Esophagus muscularis mucosa (tissue), 4 donors: ENCODE measurements around the gene BTG3. TPM values are rescaled to one million over a fixed set of nuclear protein-coding genes. Genes with fewer than 3 reads are reported as not detected.

Source experiments
- DNase-seq: peaks from one replicate; pipeline ENCODE4 v3.0.0-alpha.2; 2017; ENCODE audit errors: extremely low spot score
- H3K27ac ChIP-seq, 4 donors: fragments of 200-600 bp; sonication (generic); replicated peaks in 1 of 4; 1 replicate in 3 of 4; 2 replicates in 1 of 4; pipeline ENCODE4 v1.5.1; 2016 to 2019; ENCODE audit warnings: mild to moderate bottlenecking in 1 of 4
- H3K27me3 ChIP-seq, 4 donors: fragments of 200-600 bp; sonication (generic); one replicate each; pipeline versions ENCODE4 v1.5.1 to v1.6.0; 2016 to 2019
- H3K36me3 ChIP-seq, 4 donors: fragments of 200-600 bp; sonication (generic); one replicate each; pipeline ENCODE4 v1.5.1; 2016 to 2019
- H3K4me1 ChIP-seq, 4 donors: fragments of 200-600 bp; sonication (generic); one replicate each; pipeline ENCODE4 v1.5.1; 2016 to 2019
- H3K4me3 ChIP-seq, 4 donors: fragments of 200-600 bp; sonication (generic); 1 replicate in 2 of 4; 2 replicates in 2 of 4; pipeline ENCODE4 v1.5.1; 2016 to 2019; ENCODE audit warnings: mild to moderate bottlenecking in 4 of 4, moderate library complexity in 1 of 4
- H3K9me3 ChIP-seq, 4 donors: fragments of 200-600 bp; sonication (generic); 1 replicate in 3 of 4; 2 replicates in 1 of 4; pipeline ENCODE4 v1.5.1; 2016 to 2019
- CTCF ChIP-seq, 3 experiments: fragments of 200-600 bp in 2 of 3; fragments of 450-650 bp in 1 of 3; sonication (generic) in 2 of 3; IDR thresholded peaks; one replicate each; pipeline ENCODE4 v1.5.1; 2017 to 2019; ENCODE audit warnings: antibody characterized with exemption in 3 of 3, mild to moderate bottlenecking in 2 of 3, moderate library complexity in 1 of 3
- EP300 ChIP-seq: sonication (generic); formaldehyde crosslinking; IDR thresholded peaks from one replicate; pipeline ENCODE4 v1.6.1; 2017; ENCODE audit warnings: antibody characterized with exemption
- POLR2A ChIP-seq: fragments of 450-650 bp; IDR thresholded peaks from one replicate; pipeline ENCODE4 v1.6.1; 2017; ENCODE audit warnings: antibody characterized with exemption, moderate library complexity, mild to moderate bottlenecking, low read depth
- POLR2AphosphoS5 ChIP-seq, 2 donors: sonication (generic); formaldehyde crosslinking; IDR thresholded peaks; one replicate each; pipeline ENCODE4 v1.6.1; 2017; ENCODE audit warnings: antibody characterized with exemption in 2 of 2
- WGBS: methylation state at CpG from one replicate; pipeline ENCODE4 v1.1.5; 2018; 5-methylcytosine and 5-hydroxymethylcytosine counted together
- intact Hi-C: fragments of 100-400 bp; cut with DNase I; formaldehyde crosslinking; loops from one replicate; pipeline ENCODE4 v1.15.1; 2023
- total RNA-seq, 4 donors: library from RNA; depleted of rRNA; stranded (reverse); fragments of >200 nt; gene quantifications; one replicate each; pipeline versions ENCODE4 v1.1.0 to v1.2.1, GENCODE V29; 2016

BTG3 gene
- 10 to 100 TPM; 17.2 to 44.2 (median 34.1) TPM for total RNA-seq

- intact Hi-C loops, result loop anchor here (10.0 kb wide), 1 partner anchor 212 kb away; no protein-coding TSS in a partner anchor
Measured at GRCh38 chr21:17612565-17613241, at the start of gene BTG3. BTG3 (minus strand) TSS chr21:17612901; CDS start chr21:17609144, 3,757 bp downstream.

GRCh38 chr21:17660862-17661261 is 48.2 kb upstream of the BTG3 start:
- 70% methylated on average over 6 of the region's 6 CpGs for whole genome bisulfite sequencing
- intact Hi-C loops, result no loop called here
- Histone ChIP-seq H3K4me3 (no peak overlapping the region), H3K9me3 (no peaks in the 10 kb centered on the region), H3K4me1 (no peaks in the 10 kb centered on the region), H3K27ac (no peak overlapping the region), H3K36me3 (no peaks in the 10 kb centered on the region), H3K27me3 (peaks cover 0 to 4% (median 0%) of the 10 kb centered on the region in 4 donors)
- DNase-seq, result no peak
- TF ChIP-seq CTCF (IDR thresholded peaks at IDR 0.05) (no peak), POLR2A (no peak), EP300 (no peak), POLR2AphosphoS5 (IDR thresholded peaks at IDR 0.05) (no peak)

More at GRCh38 chr21:17612565-17613241, at the start of gene BTG3:
- Histone ChIP-seq H3K4me1 (peaks cover 7 to 24% (median 19%) of the 10 kb centered on the region in 4 donors), H3K36me3 (peaks cover 0 to 9% (median 2%) of the 10 kb centered on the region in 4 donors), H3K9me3 (no peaks in the 10 kb centered on the region), H3K27me3 (no peaks in the 10 kb centered on the region), H3K4me3 (peak within 1 kb of the TSS; percentile 90 to 92 (median 92)), H3K27ac (peak within 1 kb of the TSS; percentile 91 to 94 (median 92))
- no peak for TF ChIP-seq CTCF (IDR thresholded peaks at IDR 0.05)
- peak; percentile 87 for TF ChIP-seq POLR2A
- no peak for TF ChIP-seq EP300
- peak; percentile 91 to 98 for TF ChIP-seq POLR2AphosphoS5 (IDR thresholded peaks at IDR 0.05)
- DNase-seq, result no peak
- 2% methylated on average over 21 of the region's 102 CpGs for WGBS

- DNase-seq, result no peak
- no peaks in the 10 kb centered on the region for H3K9me3 ChIP-seq
- intact Hi-C loops, result no loop called here
- TF ChIP-seq EP300 (no peak), CTCF (IDR thresholded peaks at IDR 0.05) (no peak), POLR2AphosphoS5 (IDR thresholded peaks at IDR 0.05) (no peak), POLR2A (no peak)
- H3K4me1 ChIP-seq, result no peaks in the 10 kb centered on the region
- peaks cover 0 to 4% (median 0%) of the 10 kb centered on the region in 4 donors for H3K27me3 ChIP-seq
- 37% methylated on average over 3 of the region's 3 CpGs for WGBS
- no peak overlapping the region for H3K27ac ChIP-seq
- no peak overlapping the region for H3K4me3 ChIP-seq
- no peaks in the 10 kb centered on the region for H3K36me3 ChIP-seq
Measured at GRCh38 chr21:17660452-17660851, 47.8 kb upstream of the BTG3 start.

- no peak overlapping the region for H3K27ac ChIP-seq
- WGBS, result 79% methylated on average over 6 of the region's 6 CpGs
- peaks cover 0 to 4% (median 0%) of the 10 kb centered on the region in 4 donors for H3K27me3 ChIP-seq
- intact Hi-C loops, result no loop called here
- TF ChIP-seq EP300 (no peak), POLR2A (no peak), POLR2AphosphoS5 (IDR thresholded peaks at IDR 0.05) (no peak), CTCF (IDR thresholded peaks at IDR 0.05) (no peak)
- no peaks in the 10 kb centered on the region for H3K4me1 ChIP-seq
- no peak overlapping the region for H3K4me3 ChIP-seq
- no peak for DNase-seq
- no peaks in the 10 kb centered on the region for H3K9me3 ChIP-seq
- no peaks in the 10 kb centered on the region for H3K36me3 ChIP-seq
Measured at GRCh38 chr21:17658931-17659330, 46.2 kb upstream of the BTG3 start.
